Esophagus muscularis mucosa (tissue), 4 donors: ENCODE results near the gene DPP9.

ENCODE experiments used
- EP300 ChIP-seq: sonication (generic); formaldehyde crosslinking; IDR thresholded peaks from one replicate; pipeline ENCODE4 v1.6.1; 2017; ENCODE audit warnings: antibody characterized with exemption
- POLR2A ChIP-seq: fragments of 450-650 bp; IDR thresholded peaks from one replicate; pipeline ENCODE4 v1.6.1; 2017; ENCODE audit warnings: antibody characterized with exemption, moderate library complexity, mild to moderate bottlenecking, low read depth
- POLR2AphosphoS5 ChIP-seq, 2 donors: sonication (generic); formaldehyde crosslinking; IDR thresholded peaks; one replicate each; pipeline ENCODE4 v1.6.1; 2017; ENCODE audit warnings: antibody characterized with exemption in 2 of 2
- TF ChIP-seq, protein P1 (sequence below), 3 experiments: fragments of 200-600 bp in 2 of 3; fragments of 450-650 bp in 1 of 3; sonication (generic) in 2 of 3; IDR thresholded peaks; one replicate each; pipeline ENCODE4 v1.5.1; 2017 to 2019; ENCODE audit warnings: antibody characterized with exemption in 3 of 3, mild to moderate bottlenecking in 2 of 3, moderate library complexity in 1 of 3

DNA sequence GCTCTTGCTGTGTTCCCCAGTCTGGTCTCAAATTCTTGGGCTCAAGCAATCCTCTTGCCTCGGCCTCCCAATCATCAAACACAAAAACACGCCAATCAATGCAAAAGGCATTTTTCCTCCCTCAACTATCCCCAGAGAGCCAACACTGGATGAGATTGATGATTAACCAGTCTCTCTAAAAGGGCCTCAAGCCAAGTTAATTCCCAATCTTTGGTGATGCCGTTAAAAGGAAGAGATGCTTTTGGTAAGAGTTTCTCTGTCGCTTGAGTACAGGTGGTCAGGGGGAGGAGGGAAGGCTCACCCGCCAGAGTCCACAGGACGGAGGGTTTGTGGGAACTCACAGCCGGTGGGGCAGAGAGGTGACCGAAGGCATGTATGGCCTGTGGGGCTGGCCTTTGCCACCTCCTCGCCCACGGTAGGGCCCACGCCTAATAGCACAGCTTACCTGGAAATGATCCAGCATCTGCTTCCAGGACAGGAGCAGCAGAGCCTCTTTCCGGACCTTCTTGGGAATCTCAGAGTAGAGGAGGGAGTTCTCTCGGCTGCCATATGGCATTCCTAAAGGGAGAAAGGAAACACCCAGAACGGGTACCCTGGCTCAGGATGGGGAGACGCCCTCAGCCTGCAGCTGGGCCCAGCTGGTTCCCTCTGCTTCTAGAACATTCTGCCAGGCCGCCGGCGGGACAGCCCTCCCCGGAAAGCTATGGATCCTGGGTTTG lies 18.1 kb downstream of the DPP9 start:
- TF ChIP-seq, protein P1, sequence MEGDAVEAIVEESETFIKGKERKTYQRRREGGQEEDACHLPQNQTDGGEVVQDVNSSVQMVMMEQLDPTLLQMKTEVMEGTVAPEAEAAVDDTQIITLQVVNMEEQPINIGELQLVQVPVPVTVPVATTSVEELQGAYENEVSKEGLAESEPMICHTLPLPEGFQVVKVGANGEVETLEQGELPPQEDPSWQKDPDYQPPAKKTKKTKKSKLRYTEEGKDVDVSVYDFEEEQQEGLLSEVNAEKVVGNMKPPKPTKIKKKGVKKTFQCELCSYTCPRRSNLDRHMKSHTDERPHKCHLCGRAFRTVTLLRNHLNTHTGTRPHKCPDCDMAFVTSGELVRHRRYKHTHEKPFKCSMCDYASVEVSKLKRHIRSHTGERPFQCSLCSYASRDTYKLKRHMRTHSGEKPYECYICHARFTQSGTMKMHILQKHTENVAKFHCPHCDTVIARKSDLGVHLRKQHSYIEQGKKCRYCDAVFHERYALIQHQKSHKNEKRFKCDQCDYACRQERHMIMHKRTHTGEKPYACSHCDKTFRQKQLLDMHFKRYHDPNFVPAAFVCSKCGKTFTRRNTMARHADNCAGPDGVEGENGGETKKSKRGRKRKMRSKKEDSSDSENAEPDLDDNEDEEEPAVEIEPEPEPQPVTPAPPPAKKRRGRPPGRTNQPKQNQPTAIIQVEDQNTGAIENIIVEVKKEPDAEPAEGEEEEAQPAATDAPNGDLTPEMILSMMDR (IDR thresholded peaks at IDR 0.05) = no peak
- TF ChIP-seq POLR2AphosphoS5 (IDR thresholded peaks at IDR 0.05) (peak; percentile 13 to 51), POLR2A (no peak), EP300 (no peak)
